Measurements from ENCODE around the gene CDK19.

The CDK19 gene

GRCh38 chr6:110633731-110634213, 181.5 kb downstream of the CDK19 start:
- no peak for TF ChIP-seq CTCF (IDR thresholded peaks at IDR 0.05; ENCODE audit: poor library complexity, severe bottlenecking)
- H3K36me3 ChIP-seq (ENCODE audit: low read depth): no peaks in the 10 kb centered on the region
- no peaks in the 10 kb centered on the region for H3K4me1 ChIP-seq (ENCODE audit: insufficient read depth, poor library complexity, severe bottlenecking)
- DNase-seq (ENCODE audit: low spot score): no peak
- no peak overlapping the region for H3K27ac ChIP-seq (ENCODE audit: poor library complexity, severe bottlenecking)
- H3K27me3 ChIP-seq (ENCODE audit: insufficient read depth, poor library complexity, severe bottlenecking): no peaks in the 10 kb centered on the region
- H3K4me3 ChIP-seq (ENCODE audit: severe bottlenecking): no peak overlapping the region
- ATAC-seq (ENCODE audit: low read depth): no peak
- H3K9me3 ChIP-seq (ENCODE audit: severe bottlenecking): no peaks in the 10 kb centered on the region

- Histone ChIP-seq H3K27me3 (ENCODE audit: insufficient read depth, poor library complexity, severe bottlenecking) (no peaks in the 10 kb centered on the region), H3K9me3 (ENCODE audit: severe bottlenecking) (no peaks in the 10 kb centered on the region), H3K4me3 (ENCODE audit: severe bottlenecking) (no peak overlapping the region), H3K4me1 (ENCODE audit: insufficient read depth, poor library complexity, severe bottlenecking) (peaks cover 7% of the 10 kb centered on the region), H3K36me3 (ENCODE audit: low read depth) (no peaks in the 10 kb centered on the region), H3K27ac (ENCODE audit: poor library complexity, severe bottlenecking) (no peak overlapping the region)
- no peak for DNase-seq (ENCODE audit: low spot score)
- ATAC-seq (ENCODE audit: low read depth): no peak
- no peak for TF ChIP-seq CTCF (IDR thresholded peaks at IDR 0.05; ENCODE audit: poor library complexity, severe bottlenecking)
Observed at GRCh38 chr6:110629153-110629552, 186.1 kb downstream of the CDK19 start.

- H3K36me3 ChIP-seq (ENCODE audit: low read depth): no peaks in the 10 kb centered on the region
- H3K4me3 ChIP-seq (ENCODE audit: severe bottlenecking): no peak overlapping the region
- no peaks in the 10 kb centered on the region for H3K27me3 ChIP-seq (ENCODE audit: insufficient read depth, poor library complexity, severe bottlenecking)
- peaks cover 9% of the 10 kb centered on the region for H3K4me1 ChIP-seq (ENCODE audit: insufficient read depth, poor library complexity, severe bottlenecking)
- no peak for TF ChIP-seq CTCF (IDR thresholded peaks at IDR 0.05; ENCODE audit: poor library complexity, severe bottlenecking)
- no peaks in the 10 kb centered on the region for H3K9me3 ChIP-seq (ENCODE audit: severe bottlenecking)
- ATAC-seq (ENCODE audit: low read depth) (peak; percentile 87), DNase-seq (ENCODE audit: low spot score) (no peak)
- H3K27ac ChIP-seq (ENCODE audit: poor library complexity, severe bottlenecking): no peak overlapping the region
Observed at GRCh38 chr6:110628330-110628729, 186.9 kb downstream of the CDK19 start.

- Histone ChIP-seq H3K9me3 (ENCODE audit: severe bottlenecking) (no peaks in the 10 kb centered on the region), H3K4me1 (ENCODE audit: insufficient read depth, poor library complexity, severe bottlenecking) (peaks cover 16% of the 10 kb centered on the region), H3K27ac (ENCODE audit: poor library complexity, severe bottlenecking) (no peak overlapping the region), H3K36me3 (ENCODE audit: low read depth) (no peaks in the 10 kb centered on the region; the same call in 1 of the 2 replicates), H3K27me3 (ENCODE audit: insufficient read depth, poor library complexity, severe bottlenecking) (no peaks in the 10 kb centered on the region), H3K4me3 (ENCODE audit: severe bottlenecking) (no peak overlapping the region)
- ATAC-seq (ENCODE audit: low read depth): no peak
- DNase-seq (ENCODE audit: low spot score): no peak
- no peak for TF ChIP-seq CTCF (IDR thresholded peaks at IDR 0.05; ENCODE audit: poor library complexity, severe bottlenecking)
Observed at GRCh38 chr6:110626442-110626841, 188.8 kb downstream of the CDK19 start.

GRCh38 chr6:110625883-110626282, 189.4 kb downstream of the CDK19 start:
- ATAC-seq (ENCODE audit: low read depth): peak; percentile 58; the same call in 2 of the 3 replicates
- H3K4me1 ChIP-seq (ENCODE audit: insufficient read depth, poor library complexity, severe bottlenecking): peaks cover 16% of the 10 kb centered on the region
- TF ChIP-seq CTCF (IDR thresholded peaks at IDR 0.05; ENCODE audit: poor library complexity, severe bottlenecking): no peak
- H3K9me3 ChIP-seq (ENCODE audit: severe bottlenecking): no peaks in the 10 kb centered on the region
- no peaks in the 10 kb centered on the region; the same call in 1 of the 2 replicates for H3K36me3 ChIP-seq (ENCODE audit: low read depth)
- H3K4me3 ChIP-seq (ENCODE audit: severe bottlenecking): no peak overlapping the region
- no peak for DNase-seq (ENCODE audit: low spot score)
- H3K27ac ChIP-seq (ENCODE audit: poor library complexity, severe bottlenecking): no peak overlapping the region
- H3K27me3 ChIP-seq (ENCODE audit: insufficient read depth, poor library complexity, severe bottlenecking): no peaks in the 10 kb centered on the region
